GM18526 (cell line): ENCODE data around the gene MSLN.

Experiments used
- POLR2A ChIP-seq: IDR thresholded peaks from 3 replicates; pipeline ENCODE4 v1.6.1; 2011; ENCODE audit not compliant: insufficient read length; ENCODE audit errors: extremely low read depth

Gene MSLN

DNA sequence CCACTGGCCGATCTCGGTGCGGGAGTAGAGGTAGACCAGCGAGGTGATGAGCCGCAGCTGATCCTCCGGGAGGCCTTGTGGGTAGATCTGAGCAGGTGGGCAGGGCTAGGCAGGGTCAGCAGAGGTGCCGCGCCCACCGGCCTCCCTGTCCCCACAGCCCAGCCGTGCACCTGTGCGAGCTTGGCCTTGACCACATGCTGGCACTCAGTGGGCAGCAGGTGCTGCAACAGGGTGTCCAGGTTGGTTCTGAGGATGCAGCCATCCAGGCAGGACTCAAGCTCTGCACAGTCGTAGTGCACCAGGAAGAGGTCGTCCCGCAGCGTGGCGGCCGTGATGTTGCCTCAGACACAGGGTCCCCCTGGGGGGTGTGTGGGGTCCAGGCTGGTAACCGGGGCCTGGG is 12.4 kb downstream of the MSLN start:
- TF ChIP-seq POLR2A, result no peak

DNA sequence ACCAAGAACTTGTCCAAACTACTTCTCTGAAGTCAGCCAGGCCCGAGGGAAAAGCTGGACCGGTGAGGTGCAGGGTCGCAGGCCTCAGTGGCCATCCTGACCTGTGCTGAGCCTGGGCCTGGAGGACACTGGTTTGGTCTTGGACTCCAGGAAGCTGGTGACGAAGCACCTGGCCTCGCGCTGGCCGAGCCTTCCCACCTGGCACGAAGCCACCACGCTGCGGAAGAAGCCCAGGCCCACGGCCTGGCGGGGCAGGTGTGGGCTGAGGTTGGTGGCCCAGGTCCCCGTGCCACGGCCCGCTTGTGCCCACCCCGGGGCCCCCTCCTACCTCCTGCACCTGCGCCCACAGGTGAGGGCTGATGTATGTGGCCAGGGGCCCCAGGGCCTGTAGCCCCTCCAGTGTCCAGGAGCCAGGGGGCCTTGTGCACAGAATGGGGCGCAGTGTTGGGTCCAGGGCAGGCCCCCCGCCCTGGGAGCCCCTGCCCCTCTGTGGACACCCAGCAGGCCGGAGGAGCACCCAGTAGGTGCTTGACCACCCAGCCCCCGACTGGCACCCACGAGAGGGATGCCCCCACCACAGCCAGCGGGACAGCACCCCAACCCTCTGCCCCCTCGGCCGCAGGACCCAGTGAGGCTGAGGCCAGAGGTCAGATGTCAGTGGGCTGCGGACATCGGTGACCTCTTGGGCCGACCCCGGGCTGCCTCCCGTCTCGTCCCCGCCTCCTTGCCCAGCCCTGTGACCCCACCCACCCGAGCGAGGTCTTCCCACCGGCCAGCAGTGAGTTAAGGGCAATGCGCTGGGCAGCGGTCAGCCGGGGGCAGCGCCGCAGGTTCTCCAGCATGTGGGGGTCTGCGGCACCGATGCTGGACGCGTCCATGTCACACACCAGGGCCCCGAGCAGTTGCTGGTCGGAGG is 13.8 kb downstream of the MSLN start:
- TF ChIP-seq POLR2A, result no peak

GRCh38 chr16:775236-775796 is 14.8 kb downstream of the MSLN start:
- no peak for TF ChIP-seq POLR2A

DNA sequence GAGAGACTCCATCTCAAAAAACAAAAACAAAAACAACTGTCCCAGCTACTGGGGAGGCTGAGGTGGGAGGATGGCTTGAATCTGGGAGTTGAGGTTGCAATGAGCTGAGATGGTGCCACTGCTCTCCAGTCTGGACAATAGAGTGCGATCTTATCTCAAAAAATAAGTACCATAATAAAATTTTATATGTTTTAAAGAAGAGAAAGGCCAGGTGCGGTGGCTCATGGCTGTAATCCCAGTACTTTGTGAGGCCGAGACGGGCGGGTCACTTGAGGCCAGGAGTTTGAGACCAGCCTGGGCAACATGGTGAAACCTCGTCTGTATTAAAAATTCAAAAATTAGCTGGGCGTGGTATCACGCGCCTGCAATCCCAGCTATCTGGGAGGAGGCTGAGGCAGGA is 16.3 kb downstream of the MSLN start:
- TF ChIP-seq POLR2A, result no peak

DNA sequence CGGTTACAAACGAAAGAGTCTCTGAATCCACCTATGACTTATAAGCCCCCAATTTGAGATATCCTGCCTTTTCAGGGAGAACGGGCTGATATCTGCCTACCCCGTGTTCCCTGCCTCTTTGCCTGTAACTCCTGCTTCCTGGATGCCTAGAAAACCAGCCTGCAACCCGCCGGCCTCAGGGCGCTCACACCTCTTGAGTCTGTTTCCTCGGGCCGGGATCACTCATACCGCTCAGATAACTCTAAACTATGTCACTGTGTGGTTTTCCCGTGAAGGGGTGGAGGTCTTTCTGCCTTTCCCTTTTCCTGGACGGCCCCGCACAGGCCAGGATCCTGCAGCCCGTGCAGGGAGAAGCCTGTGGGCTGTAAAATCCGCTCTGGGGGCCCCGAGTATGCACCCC is 17.3 kb downstream of the MSLN start:
- TF ChIP-seq POLR2A, result no peak

- no peak for TF ChIP-seq POLR2A
Observed at GRCh38 chr16:778447-778846, 17.9 kb downstream of the MSLN start.

DNA sequence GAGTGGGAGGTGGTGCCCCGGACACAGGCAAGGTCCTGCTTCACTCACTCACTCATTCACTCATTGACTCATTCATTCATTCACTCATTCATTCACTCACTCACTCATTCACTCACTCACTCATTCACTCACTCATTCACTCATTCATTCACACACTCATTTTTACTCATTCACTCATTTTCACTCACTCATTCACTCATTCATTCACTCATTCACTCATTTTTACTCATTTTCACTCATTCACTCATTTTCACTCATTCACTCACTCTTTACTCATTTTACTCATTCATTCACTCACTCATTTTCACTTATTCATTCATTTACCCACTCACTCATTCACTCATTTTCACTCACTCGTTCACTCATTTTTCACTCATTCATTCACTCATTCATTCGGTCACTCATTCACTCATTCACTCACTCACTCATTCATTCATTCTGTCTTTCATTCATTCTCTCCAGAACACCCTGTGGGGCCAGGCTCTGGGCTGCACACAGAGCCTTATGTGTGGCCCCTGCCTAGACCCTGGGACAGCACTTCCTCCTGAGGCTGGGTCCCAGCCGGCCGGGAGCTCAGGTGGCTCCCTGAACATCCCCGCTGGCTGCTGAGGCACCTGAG is 18.5 kb downstream of the MSLN start:
- no peak for TF ChIP-seq POLR2A

DNA sequence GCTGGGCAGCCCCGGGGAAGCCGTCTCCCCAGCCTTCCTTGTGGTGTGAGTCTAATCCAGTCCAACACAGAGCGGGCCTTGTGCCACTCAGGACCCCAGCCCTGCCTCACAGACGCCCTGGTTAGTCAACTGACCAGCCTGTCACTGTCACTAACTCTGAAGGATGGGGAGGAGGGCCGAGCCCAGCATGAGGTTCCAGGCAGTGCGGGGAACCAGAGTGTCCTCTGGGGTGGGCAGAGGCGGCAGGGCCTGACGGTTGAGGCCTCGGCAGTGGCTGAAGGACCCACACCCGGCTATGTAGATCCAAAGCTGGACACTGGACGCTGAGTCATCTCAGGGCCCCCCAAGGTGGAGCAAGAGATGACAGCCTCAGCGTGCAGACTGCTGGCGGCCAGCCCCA is 19.0 kb downstream of the MSLN start:
- TF ChIP-seq POLR2A, result no peak

DNA sequence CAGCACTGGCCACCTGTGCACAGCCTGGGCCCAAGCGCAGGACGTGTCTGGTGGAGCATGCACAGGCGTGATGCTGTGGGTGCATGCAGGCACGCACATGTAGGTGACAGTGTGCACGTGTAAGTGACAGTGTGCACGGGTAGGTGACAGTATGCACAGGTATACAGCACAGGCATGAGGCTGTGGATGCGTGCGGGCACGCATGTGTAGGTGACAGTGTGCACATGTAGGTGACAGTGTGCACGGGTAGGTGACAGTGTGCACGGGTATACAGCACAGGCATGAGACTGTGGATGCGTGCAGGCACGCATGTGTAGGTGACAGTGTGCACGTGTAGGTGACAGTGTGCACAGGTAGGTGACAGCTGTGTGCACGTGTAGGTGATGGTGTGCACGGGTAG is 19.8 kb downstream of the MSLN start:
- TF ChIP-seq POLR2A, result no peak

DNA sequence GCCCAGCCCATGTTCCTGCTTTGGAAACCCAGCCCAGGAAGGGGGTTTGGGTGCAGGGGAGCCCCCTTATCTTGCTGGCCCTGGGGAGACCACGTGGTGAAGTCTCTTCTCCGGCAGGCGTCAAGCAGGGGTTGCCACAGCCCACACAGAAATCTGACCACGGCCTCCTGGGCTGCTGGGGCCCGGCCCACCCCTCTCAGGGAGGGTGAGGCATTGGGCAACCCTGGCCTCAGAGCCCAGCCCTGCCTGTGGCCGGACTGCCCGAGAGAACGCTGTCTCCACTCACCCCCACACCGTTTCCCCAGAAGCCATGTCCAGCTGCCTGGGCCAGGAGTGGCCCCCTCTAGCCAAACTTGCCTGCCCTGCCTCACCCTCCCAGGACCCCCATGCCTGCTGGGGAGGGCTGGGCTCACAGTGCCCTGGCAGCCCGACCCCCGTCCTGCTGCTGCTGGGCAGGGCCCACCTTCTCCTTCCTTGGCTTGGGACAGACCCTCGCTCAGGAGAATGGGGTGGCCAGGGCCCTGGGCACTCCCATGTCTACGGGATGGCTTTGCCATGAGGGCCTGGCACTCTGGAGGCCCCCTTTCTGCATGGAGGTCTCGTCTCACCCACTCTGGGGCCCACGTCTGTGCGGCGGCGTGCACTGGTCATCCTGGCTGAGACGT is 20.9 kb downstream of the MSLN start:
- no peak for TF ChIP-seq POLR2A

GRCh38 chr16:782258-782657 is 21.7 kb downstream of the MSLN start:
- no peak for TF ChIP-seq POLR2A

- TF ChIP-seq POLR2A, result no peak
Observed at GRCh38 chr16:782766-783403, 22.4 kb downstream of the MSLN start.

- TF ChIP-seq POLR2A, result no peak
Observed at GRCh38 chr16:783404-784161, 23.0 kb downstream of the MSLN start.

DNA sequence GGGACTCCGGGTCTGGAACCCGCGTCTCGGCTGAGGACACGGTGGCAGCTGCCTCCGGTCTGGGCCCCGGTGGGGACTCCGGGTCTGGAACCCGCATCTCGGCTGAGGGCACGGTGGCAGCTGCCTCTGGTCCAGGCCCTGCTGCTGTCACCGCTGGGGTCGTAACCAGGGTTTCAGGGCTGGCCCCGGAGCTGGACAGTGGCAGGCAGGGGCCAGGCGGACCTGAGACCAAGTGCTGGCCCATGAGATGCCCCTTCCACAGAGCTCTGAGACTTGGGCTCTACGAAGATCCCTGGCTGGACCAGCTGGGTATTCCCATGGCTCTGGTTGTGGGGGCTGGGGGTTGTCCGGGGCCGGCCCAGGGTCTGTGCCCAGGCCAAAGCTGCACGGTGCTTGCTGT is 23.9 kb downstream of the MSLN start:
- no peak for TF ChIP-seq POLR2A
